K562 (cell line): ENCODE measurements around the gene DNAJC1. TPM values are rescaled to one million over a fixed set of nuclear protein-coding genes. Genes with fewer than 3 reads are reported as not detected.

ENCODE experiments used
- ATAC-seq: fragments of 200-7000 bp; cut with Tn5 transposase; 3 replicates; pipeline ENCODE4 v1.9.1; 2020; ENCODE audit warnings: moderate library complexity
- BruUV-seq: library from RNA; stranded (reverse); fragments of 400-500 nt; replicated peaks from 2 replicates; lab custom pipeline; 2021; lab: Mats Ljungman, UMichigan
- CTCF ChIA-PET: fragments of 300-600 bp; formaldehyde crosslinking; extraction: SDS; loops from one replicate; lab custom pipeline; 2021; ENCODE audit warnings: low intra/inter-chr PET ratio; lab: Yijun Ruan, JAX
- POLR2A ChIA-PET: fragments of 300-600, 350-650 bp; sonication (Branson Sonifier 250); formaldehyde crosslinking; extraction: SDS; loops from one replicate; lab custom pipeline; 2021; ENCODE audit warnings: antibody characterized with exemption, inconsistent platforms; lab: Yijun Ruan, JAX
- DNase-seq, 4 experiments: peaks; one replicate each; pipeline versions ENCODE4 v3.0.0 to v3.0.0-alpha.2; 2011 to 2018; ENCODE audit warnings: low spot score in 3 of 4, mixed read lengths in 3 of 4; ENCODE audit errors: extremely low read depth in 1 of 4
- FAIRE-seq: peaks from 2 replicates; lab custom pipeline; 2011; peaks lifted over from hg19 to GRCh38; lab: Jason Lieb, UNC
- H2AFZ ChIP-seq: 2 replicates; pipeline ENCODE4 v1.6.0; 2011; ENCODE audit warnings: low read depth, low read length, control low read depth, inconsistent platforms
- H3K27ac ChIP-seq: fragments of 200-600 bp; 3 replicates; pipeline ENCODE4 v1.8.0; 2011; ENCODE audit warnings: low read depth, mild to moderate bottlenecking, control low read depth, inconsistent platforms, low read length, moderate library complexity, mixed read lengths; ENCODE audit errors: extremely low read depth
- H3K27me3 ChIP-seq, 2 experiments: fragments of 300-600 bp in 1 of 2; 2 replicates in 1 of 2; 3 replicates in 1 of 2; pipeline versions ENCODE4 v1.6.0 to v1.8.0; 2011; ENCODE audit warnings: inconsistent platforms in 2 of 2, low read length in 2 of 2, mild to moderate bottlenecking in 1 of 2, mixed read lengths in 1 of 2, moderate library complexity in 1 of 2; ENCODE audit not compliant: control insufficient read depth in 2 of 2, insufficient read depth in 2 of 2
- H3K36me3 ChIP-seq: fragments of 300-600 bp; 3 replicates; pipeline ENCODE4 v1.8.0; 2011; ENCODE audit warnings: mild to moderate bottlenecking, low read length, inconsistent platforms; ENCODE audit not compliant: control insufficient read depth, insufficient read depth
- H3K4me1 ChIP-seq, 2 experiments: fragments of 200-600 bp in 1 of 2; replicated peaks in 1 of 2; 2 replicates in 1 of 2; 3 replicates in 1 of 2; pipeline versions ENCODE4 v1.5.1 to v1.8.0; 2011; ENCODE audit warnings: inconsistent platforms in 2 of 2, low read length in 2 of 2, mild to moderate bottlenecking in 1 of 2, mixed read lengths in 1 of 2, moderate library complexity in 1 of 2; ENCODE audit not compliant: control insufficient read depth in 2 of 2, insufficient read depth in 2 of 2
- H3K4me2 ChIP-seq: 2 replicates; pipeline ENCODE4 v1.6.1; 2011; ENCODE audit warnings: low read length, control low read depth, inconsistent platforms, mixed read lengths; ENCODE audit not compliant: insufficient read depth
- H3K4me3 ChIP-seq: fragments of 200-600 bp; sonication (generic), shearing (Covaris generic); 2 replicates; pipeline ENCODE4 v1.5.1; 2016; ENCODE audit warnings: control low read depth, inconsistent platforms
- H3K79me2 ChIP-seq: fragments of 200-600 bp; 3 replicates; pipeline ENCODE4 v1.8.0; 2011; ENCODE audit warnings: low read length, inconsistent platforms; ENCODE audit not compliant: control insufficient read depth, insufficient read depth
- H3K9ac ChIP-seq, 2 experiments: 2 replicates each; pipeline versions ENCODE4 v1.6.0 to v1.6.1; 2011; ENCODE audit warnings: low read depth in 2 of 2, low read length in 2 of 2, control low read depth in 1 of 2, inconsistent platforms in 1 of 2, mild to moderate bottlenecking in 1 of 2, mixed read lengths in 1 of 2; ENCODE audit not compliant: insufficient read depth in 1 of 2
- H3K9me1 ChIP-seq: one replicate; pipeline ENCODE4 v1.6.0; 2011; ENCODE audit warnings: inconsistent platforms, mild to moderate bottlenecking, low read length, moderate library complexity; ENCODE audit not compliant: control insufficient read depth, insufficient read depth
- H3K9me3 ChIP-seq: replicated peaks from 2 replicates; pipeline ENCODE4 v1.5.1; 2011; ENCODE audit warnings: low read depth, low read length, inconsistent platforms; ENCODE audit not compliant: control insufficient read depth, insufficient read depth
- H4K20me1 ChIP-seq: replicated peaks from 2 replicates; pipeline ENCODE4 v1.6.1; 2011; ENCODE audit warnings: low read length, inconsistent platforms, mixed read lengths; ENCODE audit not compliant: control insufficient read depth, insufficient read depth
- BCL6 ChIP-seq: fragments of 250-450 bp; sonication (Bioruptor Pico); IDR thresholded peaks from 2 replicates; pipeline ENCODE4 v1.4.0; 2020
- BCOR ChIP-seq: fragments of 450-650 bp; IDR thresholded peaks from 2 replicates; pipeline ENCODE4 v1.6.1; 2016
- CEBPG ChIP-seq, 3 experiments: fragments of 200-800 bp in 1 of 3; sonication (Bioruptor generic) in 1 of 3; sonication (generic) in 1 of 3; formaldehyde crosslinking in 1 of 3; IDR thresholded peaks in 2 of 3; conservative IDR thresholded peaks in 1 of 3; 2 replicates each; pipeline versions ENCODE4 v1.6.1 to v1.8.0; 2016 to 2022; ENCODE audit warnings: missing compliant biosample characterization in 2 of 3, missing genetic modification characterization in 2 of 3, mild to moderate bottlenecking in 1 of 3, missing genetic modification reagents in 1 of 3
- DPF2 ChIP-seq: fragments of 450-650 bp; IDR thresholded peaks from 2 replicates; pipeline ENCODE4 v1.6.1; 2016
- IRF9 ChIP-seq: fragments of 450-650 bp; IDR thresholded peaks from 2 replicates; pipeline ENCODE4 v1.6.1; 2016; ENCODE audit warnings: missing biosample characterization, missing genetic modification characterization
- KDM4B ChIP-seq, 2 experiments: fragments of 450-650 bp in 1 of 2; sonication (generic) in 1 of 2; IDR thresholded peaks; 2 replicates each; pipeline ENCODE4 v1.6.1; 2016 to 2017; ENCODE audit warnings: borderline replicate concordance in 2 of 2, antibody characterized with exemption in 1 of 2, low read depth in 1 of 2, mild to moderate bottlenecking in 1 of 2
- LEF1 ChIP-seq: fragments of 450-650 bp; IDR thresholded peaks from 2 replicates; pipeline ENCODE4 v1.6.1; 2016; ENCODE audit warnings: mild to moderate bottlenecking
- MAFF ChIP-seq: IDR thresholded peaks from 2 replicates; pipeline ENCODE4 v1.6.1; 2012; ENCODE audit warnings: low read length, improper control_type of control experiment
- RAD21 ChIP-seq, 2 experiments: fragments of 250-450 bp in 1 of 2; fragments of 450-650 bp in 1 of 2; sonication (Bioruptor Pico) in 1 of 2; formaldehyde crosslinking in 1 of 2; IDR thresholded peaks in 1 of 2; conservative IDR thresholded peaks in 1 of 2; 2 replicates each; pipeline versions ENCODE4 v1.4.0 to v1.8.0; 2020 to 2022; ENCODE audit warnings: mild to moderate bottlenecking in 2 of 2, moderate library complexity in 1 of 2
- SMAD1 ChIP-seq: fragments of 150-350 bp; IDR thresholded peaks from 2 replicates; pipeline ENCODE4 v1.6.1; 2014; ENCODE audit warnings: low read length, low read depth; ENCODE audit not compliant: partially characterized antibody
- TAF7 ChIP-seq: fragments of 450-650 bp; IDR thresholded peaks from 2 replicates; pipeline ENCODE4 v1.6.1; 2016; ENCODE audit warnings: missing genetic modification characterization, missing compliant biosample characterization
- TEAD4 ChIP-seq, 2 experiments: sonication (generic) in 1 of 2; formaldehyde crosslinking in 1 of 2; IDR thresholded peaks; 2 replicates each; pipeline versions ENCODE4 v1.6.1 to v1.8.0; 2012 to 2022; ENCODE audit warnings: borderline replicate concordance in 1 of 2, inconsistent platforms in 1 of 2, low read length in 1 of 2, mild to moderate bottlenecking in 1 of 2, missing genetic modification reagents in 1 of 2
- TRIM24 ChIP-seq, 2 experiments: fragments of 450-650 bp; IDR thresholded peaks; 2 replicates each; pipeline ENCODE4 v1.6.1; 2016
- ZFP36 ChIP-seq: fragments of 150-350 bp; IDR thresholded peaks from 2 replicates; pipeline ENCODE4 v1.6.1; 2018; ENCODE audit warnings: low read length, low read depth; ENCODE audit not compliant: partially characterized antibody
- ZFPM2 ChIP-seq: fragments of 250-450 bp; sonication (Bioruptor Pico); IDR thresholded peaks from 2 replicates; pipeline ENCODE4 v1.5.1; 2022; ENCODE audit warnings: mild to moderate bottlenecking
- WGBS: fragments of 100-300 bp; shearing (Covaris generic); methylation state at CpG from one replicate; pipeline ENCODE4 v1.1.6; 2016; ENCODE audit warnings: low coverage, mixed read lengths; ENCODE audit not compliant: insufficient coverage; ENCODE audit errors: missing lambda C conversion rate; 5-methylcytosine and 5-hydroxymethylcytosine counted together
- in situ Hi-C: fragments of 300-500 bp; cut with MboI; formaldehyde crosslinking; loops from 4 replicates; pipeline ENCODE4 v1.15.0; 2018; ENCODE audit warnings: inconsistent platforms, mixed read lengths
- intact Hi-C: fragments of 100-400 bp; cut with micrococcal nuclease; formaldehyde crosslinking; loops from 2 replicates; pipeline ENCODE4 v1.14.2; 2022
- polyA plus RNA-seq, 8 experiments: library from polyadenylated mRNA; depleted of rRNA in 4 of 8; stranded (reverse) in 5 of 8; unstranded in 3 of 8; fragments of >200 nt; fragmentation: Nextera tagmentation in 2 of 8; fragmentation: Illumina TruSeq in 1 of 8; extraction: Ambion mirVana in 2 of 8; extraction: Trizol in 1 of 8; gene quantifications; 2 replicates each; pipeline versions ENCODE4 v1.2.1 to v1.2.3, GENCODE V29; 2011 to 2014; ENCODE audit warnings: inconsistent platforms in 1 of 8, missing spikeins in 1 of 8
- total RNA-seq, 7 experiments: library from RNA; depleted of rRNA in 6 of 7; stranded (reverse); fragments of >200 nt in 6 of 7; fragmentation: Illumina TruSeq in 2 of 7; extraction: Trizol in 2 of 7; gene quantifications; 2 replicates each; pipeline versions ENCODE4 v1.2.1 to v1.2.3, GENCODE V29; 2011 to 2021; ENCODE audit warnings: low replicate concordance in 1 of 7
- TF ChIP-seq, protein P1 (sequence below), 2 experiments: IDR thresholded peaks in 1 of 2; conservative IDR thresholded peaks in 1 of 2; 2 replicates each; pipeline ENCODE4 v1.6.1; 2016; ENCODE audit warnings: low read depth in 2 of 2, mild to moderate bottlenecking in 1 of 2, missing compliant biosample characterization in 1 of 2, missing genetic modification characterization in 1 of 2, moderate library complexity in 1 of 2

Gene DNAJC1
- total and polyA plus RNA-seq, 9 of the 15 experiments (the other 6 are each of a cell fraction or from before 2014, with no cell fraction given): 5.4 to 77.6 (median 40.3) TPM

DNA sequence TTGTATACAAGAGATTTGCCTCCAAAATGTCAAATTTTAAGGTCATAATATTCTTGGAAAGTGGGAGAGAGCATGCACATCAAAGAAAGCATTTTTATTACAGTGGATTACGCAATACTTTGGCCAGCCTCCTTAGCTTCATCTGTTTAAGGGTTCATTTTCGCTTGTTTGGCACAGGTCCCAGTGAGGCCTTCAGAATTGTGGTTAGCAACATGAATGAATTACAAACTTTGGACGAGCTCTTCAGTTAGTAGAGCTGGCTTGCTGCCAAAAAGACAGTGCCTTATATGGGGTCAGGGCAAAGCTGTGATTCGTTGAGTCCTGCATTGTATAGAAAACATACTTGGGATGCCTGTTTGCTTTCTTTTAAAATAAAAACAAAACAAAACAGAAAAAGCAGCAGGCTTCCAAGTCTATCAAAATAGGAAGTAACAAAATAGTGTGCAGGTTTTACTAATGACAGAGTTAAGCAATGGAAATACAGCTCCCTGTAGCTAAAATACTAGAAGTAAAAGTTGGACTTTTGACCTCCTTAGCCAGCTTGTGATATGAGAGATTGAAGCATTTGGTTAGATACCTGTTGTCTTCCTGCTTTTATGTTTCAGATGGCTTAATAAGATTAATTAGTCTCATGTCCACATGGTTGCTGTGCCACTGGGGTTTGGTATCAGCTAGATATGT lies 278.7 kb downstream of the DNAJC1 start:
- H3K9me3 ChIP-seq: no peaks in the 10 kb centered on the region
- peak overlapping the region; percentile 52; the same call in 1 of the 3 replicates for H3K27ac ChIP-seq
- BruUV-seq: no TSS peak
- no peak overlapping the region for H3K9ac ChIP-seq
- H3K79me2 ChIP-seq: peaks cover 7% of the 10 kb centered on the region; the same call in 1 of the 3 replicates
- intact Hi-C loops: loop anchor here (10.0 kb wide), 1 partner anchor 100 kb away; no protein-coding TSS in a partner anchor
- ATAC-seq (peak; percentile 95), DNase-seq (peak; percentile 63 to 95 (median 72)), FAIRE-seq (peak; percentile 89)
- H3K9me1 ChIP-seq: no peaks in the 10 kb centered on the region
- no peak overlapping the region for H3K4me3 ChIP-seq
- no peaks in the 10 kb centered on the region for H3K27me3 ChIP-seq
- WGBS: 2% methylated on average over 4 of the region's 4 CpGs
- H3K4me2 ChIP-seq: no peak overlapping the region
- peaks cover 52% of the 10 kb centered on the region for H3K36me3 ChIP-seq
- peaks cover 0 to 20% of the 10 kb centered on the region in 2 experiments; a peak in 3 of 5 replicates for H3K4me1 ChIP-seq
- ChIA-PET POLR2A (interaction anchor here (0.7 to 1.5 kb wide), 8 partner anchors 9 to 235 kb away, joined by 3 to 5 read pairs (median 3); no protein-coding TSS in a partner anchor), CTCF (no interaction called here)
- H4K20me1 ChIP-seq: 0 out of 2 replicates have a peak, but pooled peaks cover 5% of the 10 kb centered on the region
- in situ Hi-C loops: no loop called here
- H2AFZ ChIP-seq: no peak overlapping the region
- TF ChIP-seq BCL6 (CRISPR knock-in tag) (no peak), CEBPG (CRISPR knock-in tag; IDR thresholded peaks at IDR 0.05) (peak; percentile 98), CEBPG (tag; conservative IDR thresholded peaks at IDR 0.05 in 1 of 2, IDR thresholded peaks at IDR 0.05 in 1 of 2) (peak; percentile 100), IRF9 (tag) (peak; percentile 99), ZFP36 (peak; percentile 54), TAF7 (tag) (no peak), RAD21 (CRISPR knock-in tag; conservative IDR thresholded peaks at IDR 0.05 in 1 of 2, IDR thresholded peaks at IDR 0.05 in 1 of 2) (peak in 1 of 2 experiments; percentile 55; a peak in 2 of 4 replicates), LEF1 (peak; percentile 77; the same call in 1 of the 2 replicates), DPF2 (peak; percentile 54), KDM4B (IDR thresholded peaks at IDR 0.05; ENCODE audit: borderline replicate concordance in 2 of 2, low read depth in 1 of 2) (no peak), TRIM24 (IDR thresholded peaks at IDR 0.05) (peak; percentile 78 to 80), SMAD1 (peak; percentile 99), BCOR (no peak), TEAD4 (IDR thresholded peaks at IDR 0.05; ENCODE audit: low read length) (peak; percentile 62; the same call in 1 of the 2 replicates), TEAD4 (CRISPR knock-in tag; IDR thresholded peaks at IDR 0.05; ENCODE audit: borderline replicate concordance) (no peak), MAFF (peak; percentile 8; the same call in 1 of the 2 replicates), ZFPM2 (CRISPR knock-in tag) (no peak)
- TF ChIP-seq, protein P1, sequence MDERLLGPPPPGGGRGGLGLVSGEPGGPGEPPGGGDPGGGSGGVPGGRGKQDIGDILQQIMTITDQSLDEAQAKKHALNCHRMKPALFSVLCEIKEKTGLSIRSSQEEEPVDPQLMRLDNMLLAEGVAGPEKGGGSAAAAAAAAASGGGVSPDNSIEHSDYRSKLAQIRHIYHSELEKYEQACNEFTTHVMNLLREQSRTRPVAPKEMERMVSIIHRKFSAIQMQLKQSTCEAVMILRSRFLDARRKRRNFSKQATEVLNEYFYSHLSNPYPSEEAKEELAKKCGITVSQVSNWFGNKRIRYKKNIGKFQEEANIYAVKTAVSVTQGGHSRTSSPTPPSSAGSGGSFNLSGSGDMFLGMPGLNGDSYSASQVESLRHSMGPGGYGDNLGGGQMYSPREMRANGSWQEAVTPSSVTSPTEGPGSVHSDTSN (CRISPR knock-in tag; IDR thresholded peaks at IDR 0.05; ENCODE audit: low read depth): no peak
- TF ChIP-seq, protein P1 (tag; conservative IDR thresholded peaks at IDR 0.05; ENCODE audit: low read depth): 0 out of 2 replicates have a peak, but pooled peaks have one; percentile 10
